Measurements from ENCODE around the gene HNRNPAB.

GRCh38 chr5:178235588-178235974 lies 31.2 kb downstream of the HNRNPAB start:
- TF ChIP-seq CTCF (tag by site-specific recombination; IDR thresholded peaks at IDR 0.05) = no peak
- no peak for TF ChIP-seq ZNF514 (tag by site-specific recombination; IDR thresholded peaks at IDR 0.05)
- TF ChIP-seq ZSCAN4 (tag by site-specific recombination; IDR thresholded peaks at IDR 0.05) = no peak
- no peak for TF ChIP-seq ZNF16 (tag by site-specific recombination; IDR thresholded peaks at IDR 0.05; ENCODE audit: low read depth)
- no peak for TF ChIP-seq ZNF76 (tag by site-specific recombination; IDR thresholded peaks at IDR 0.05; ENCODE audit: borderline replicate concordance, low read depth)
- no peak for TF ChIP-seq ZBTB11 (tag by site-specific recombination; conservative IDR thresholded peaks at IDR 0.05; ENCODE audit: low read depth)
- no peak for TF ChIP-seq ZNF501 (tag by site-specific recombination; IDR thresholded peaks at IDR 0.05)
- no peak for TF ChIP-seq ZNF324 (tag by site-specific recombination; IDR thresholded peaks at IDR 0.05)
- TF ChIP-seq ZNF416 (tag by site-specific recombination; IDR thresholded peaks at IDR 0.05) = no peak
- no peak for TF ChIP-seq ZFP37 (tag by site-specific recombination; IDR thresholded peaks at IDR 0.05)
- no peak for TF ChIP-seq KLF16 (tag by site-specific recombination; IDR thresholded peaks at IDR 0.05)
- no peak for TF ChIP-seq ZBTB8A (tag by site-specific recombination; IDR thresholded peaks at IDR 0.05)
- TF ChIP-seq ZNF398 (tag by site-specific recombination; IDR thresholded peaks at IDR 0.05) = no peak
- no peak for TF ChIP-seq KLF8 (tag by site-specific recombination; IDR thresholded peaks at IDR 0.05)

Measured in HEK293 (cell line).